AG09309 (cell line): ENCODE results near the gene LYRM1.
"Not testable (repeated sequence)": the region's sequence is repeated elsewhere in the genome, so short reads cannot be mapped to it uniquely, and the experiment has no call there.

Experiments used
- DNase-seq: peaks from one replicate; pipeline ENCODE4 v3.0.0-alpha.2; 2010; ENCODE audit warnings: low read depth
- H3K4me3 ChIP-seq: 2 replicates; pipeline ENCODE4 v1.5.1; 2011; ENCODE audit warnings: mild to moderate bottlenecking, low read depth, low read length, moderate library complexity; ENCODE audit not compliant: control insufficient read depth
- TF ChIP-seq, protein P1 (sequence below): IDR thresholded peaks from 2 replicates; pipeline ENCODE4 v1.5.1; 2011; ENCODE audit warnings: mild to moderate bottlenecking, low read depth, low read length, inconsistent platforms; ENCODE audit not compliant: insufficient read depth, control insufficient read depth; ENCODE audit errors: missing control alignments

Gene LYRM1

DNA sequence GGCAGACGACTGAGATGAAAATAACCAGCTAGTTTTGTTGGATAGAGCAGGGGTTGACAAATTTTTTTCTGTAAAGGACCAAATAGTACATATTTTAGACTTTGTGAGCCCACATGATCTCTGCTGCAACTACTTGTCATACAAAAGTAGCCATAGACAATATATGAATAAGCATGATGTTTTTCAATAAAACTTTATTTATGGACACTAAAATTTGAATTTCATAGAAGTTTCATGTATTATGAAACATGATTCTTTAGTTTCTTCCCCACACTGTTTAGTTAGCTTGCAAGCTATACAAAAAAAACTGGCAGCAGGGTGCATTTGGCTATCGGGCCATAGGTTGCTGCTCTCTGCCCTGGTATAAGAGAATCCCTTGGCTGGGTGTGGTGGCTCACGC is 56.6 kb downstream of the LYRM1 start:
- DNase-seq, result no peak
- TF ChIP-seq, protein P1, sequence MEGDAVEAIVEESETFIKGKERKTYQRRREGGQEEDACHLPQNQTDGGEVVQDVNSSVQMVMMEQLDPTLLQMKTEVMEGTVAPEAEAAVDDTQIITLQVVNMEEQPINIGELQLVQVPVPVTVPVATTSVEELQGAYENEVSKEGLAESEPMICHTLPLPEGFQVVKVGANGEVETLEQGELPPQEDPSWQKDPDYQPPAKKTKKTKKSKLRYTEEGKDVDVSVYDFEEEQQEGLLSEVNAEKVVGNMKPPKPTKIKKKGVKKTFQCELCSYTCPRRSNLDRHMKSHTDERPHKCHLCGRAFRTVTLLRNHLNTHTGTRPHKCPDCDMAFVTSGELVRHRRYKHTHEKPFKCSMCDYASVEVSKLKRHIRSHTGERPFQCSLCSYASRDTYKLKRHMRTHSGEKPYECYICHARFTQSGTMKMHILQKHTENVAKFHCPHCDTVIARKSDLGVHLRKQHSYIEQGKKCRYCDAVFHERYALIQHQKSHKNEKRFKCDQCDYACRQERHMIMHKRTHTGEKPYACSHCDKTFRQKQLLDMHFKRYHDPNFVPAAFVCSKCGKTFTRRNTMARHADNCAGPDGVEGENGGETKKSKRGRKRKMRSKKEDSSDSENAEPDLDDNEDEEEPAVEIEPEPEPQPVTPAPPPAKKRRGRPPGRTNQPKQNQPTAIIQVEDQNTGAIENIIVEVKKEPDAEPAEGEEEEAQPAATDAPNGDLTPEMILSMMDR, result no peak
- H3K4me3 ChIP-seq, result no peak overlapping the region

DNA sequence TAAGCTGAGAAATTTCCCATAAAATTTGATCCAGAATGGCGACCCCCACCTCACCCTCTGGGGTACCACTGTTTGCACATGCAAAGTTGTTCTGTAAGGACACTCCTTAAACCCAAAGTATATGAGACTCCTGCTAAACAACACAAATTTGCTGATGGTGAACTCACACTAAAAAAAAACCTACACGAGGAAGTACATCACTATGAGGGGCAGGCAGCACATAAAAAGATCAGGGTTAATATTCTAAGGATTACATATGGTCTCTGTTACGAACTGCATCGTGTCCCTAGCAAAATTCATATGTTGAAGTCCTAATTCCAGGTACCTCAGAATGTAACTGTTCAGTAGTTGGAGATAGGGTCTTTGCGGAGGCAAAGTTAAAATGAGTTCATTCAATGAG is 60.3 kb downstream of the LYRM1 start:
- TF ChIP-seq, protein P1, result no peak
- no peak overlapping the region for H3K4me3 ChIP-seq
- no peak for DNase-seq

DNA sequence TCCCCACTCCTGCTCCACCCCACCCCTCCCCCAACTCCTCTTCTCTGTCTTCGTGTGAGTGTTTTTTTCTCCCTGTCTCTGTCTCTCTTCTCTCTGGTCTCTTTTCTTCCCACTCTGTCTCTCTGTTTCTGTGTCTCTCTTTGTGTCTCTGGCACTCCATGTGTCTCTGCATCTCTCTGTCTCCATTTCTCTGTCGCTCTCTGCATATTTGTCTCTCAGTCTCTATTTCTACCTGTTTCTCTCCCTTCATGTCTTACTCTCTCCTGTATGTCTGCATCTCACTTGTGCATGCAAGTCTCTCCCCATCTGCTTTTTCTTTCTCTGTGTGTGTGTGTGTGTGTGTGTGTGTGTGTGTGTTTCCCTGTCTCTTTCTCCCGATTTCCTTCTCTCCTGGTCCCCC is 68.2 kb downstream of the LYRM1 start:
- DNase-seq, result no peak
- TF ChIP-seq, protein P1, result no peak
- no peak overlapping the region for H3K4me3 ChIP-seq

DNA sequence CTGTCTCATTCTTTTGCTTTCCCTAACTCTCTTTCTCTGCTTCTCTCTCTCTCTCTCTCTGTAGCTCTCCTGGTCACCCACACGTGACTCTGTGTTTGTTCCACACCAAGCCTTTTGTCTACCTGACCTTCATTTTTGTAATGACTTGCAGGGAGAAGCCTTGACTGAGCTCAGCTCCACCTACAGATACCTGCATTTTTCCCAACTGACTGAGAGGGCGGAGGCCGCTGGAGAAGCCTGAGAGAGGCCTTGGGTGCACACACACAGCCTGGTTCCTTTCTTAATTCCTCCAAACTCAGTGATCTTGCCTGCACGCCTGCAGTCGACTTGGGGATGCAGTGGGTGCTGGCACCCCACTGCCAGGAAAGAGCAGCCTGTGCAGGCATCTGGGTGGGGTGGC is 68.8 kb downstream of the LYRM1 start:
- no peak overlapping the region for H3K4me3 ChIP-seq
- no peak for DNase-seq
- TF ChIP-seq, protein P1, result no peak

DNA sequence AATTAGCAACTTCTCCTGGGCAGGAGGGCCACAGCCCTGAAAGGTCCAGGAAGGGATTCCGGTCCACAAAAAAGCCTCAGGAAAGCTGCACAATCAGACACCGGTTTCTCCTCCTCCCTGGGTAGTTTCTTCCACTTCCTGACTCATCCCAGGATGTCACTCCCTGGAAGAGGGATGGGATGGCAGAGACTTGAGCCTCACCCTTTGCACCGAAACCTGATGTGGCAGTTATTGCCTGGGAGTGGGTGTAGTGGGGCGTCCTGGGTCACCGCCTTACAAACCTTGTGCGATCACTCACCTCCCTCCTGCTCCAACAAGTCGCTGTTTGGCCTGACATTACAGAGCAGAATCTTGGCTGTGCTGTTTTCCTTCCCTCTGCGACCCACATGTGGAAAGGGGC is 70.8 kb downstream of the LYRM1 start:
- H3K4me3 ChIP-seq, result no peak overlapping the region
- no peak for DNase-seq
- TF ChIP-seq, protein P1, result no peak

DNA sequence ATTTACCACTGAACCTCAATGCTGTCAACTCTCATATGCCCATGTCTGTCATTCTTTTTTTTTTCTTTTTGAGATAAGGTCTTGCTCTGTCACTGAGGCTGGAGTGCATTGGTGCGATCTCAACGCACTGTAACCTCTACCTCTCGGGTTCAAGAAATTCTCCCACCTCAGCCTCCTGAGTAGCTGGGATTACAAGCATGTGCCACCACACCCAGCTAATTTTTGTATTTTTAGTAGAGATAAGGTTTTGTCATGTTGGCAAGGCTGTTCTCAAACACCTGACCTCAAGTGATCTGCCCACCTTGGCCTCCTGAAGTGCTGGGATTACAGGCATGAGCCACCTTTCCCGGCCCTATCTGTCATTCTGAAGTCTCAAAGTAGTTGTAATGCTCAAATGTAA is 72.6 kb downstream of the LYRM1 start:
- not testable (repeated sequence) for H3K4me3 ChIP-seq, DNase-seq
